ENCODE data around the gene RAD52. TPM values are rescaled to one million over a fixed set of nuclear protein-coding genes. Genes with fewer than 3 reads are reported as not detected.
"Not testable (repeated sequence)": the region's sequence is repeated elsewhere in the genome, so short reads cannot be mapped to it uniquely, and the experiment has no call there.

The RAD52 gene
- total RNA-seq, 1 experiment from 2014 or later = 17.4 TPM

DNA sequence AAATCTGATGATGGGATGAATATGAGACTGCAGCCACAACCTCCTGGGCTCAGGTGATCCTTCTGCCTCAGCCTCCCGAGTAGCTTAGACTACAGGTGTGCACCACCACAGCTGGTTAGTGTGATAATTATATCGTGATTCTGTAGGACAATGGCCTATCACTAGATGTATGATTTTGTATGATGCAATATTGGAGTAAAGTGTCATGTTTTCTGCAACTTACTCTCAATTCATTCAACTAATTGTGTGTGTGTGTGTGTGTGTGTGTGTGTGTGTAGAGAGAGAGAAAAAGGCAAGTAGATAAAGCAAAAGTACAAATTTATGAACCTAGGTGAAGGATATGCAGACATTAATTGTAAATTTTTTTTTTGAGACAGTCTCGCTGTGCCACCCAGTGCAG lies 10.7 kb downstream of the RAD52 start:
- Histone ChIP-seq H3K9ac (ENCODE audit: low read length) (no peak overlapping the region), H2AFZ (ENCODE audit: low read length) (no peak overlapping the region), H3K9me3 (ENCODE audit: low read length) (no peaks in the 10 kb centered on the region), H3K4me2 (ENCODE audit: low read length) (no peak overlapping the region), H3F3A (ENCODE audit: low read length, unreplicated experiment) (no peaks in the 10 kb centered on the region), H3K4me1 (ENCODE audit: insufficient read depth, low read length) (no peaks in the 10 kb centered on the region), H3K4me3 (ENCODE audit: low read length) (no peak overlapping the region), H3K27ac (ENCODE audit: low read length) (no peak overlapping the region), H3K79me2 (ENCODE audit: low read length) (peaks cover 31% of the 10 kb centered on the region), H3K9me2 (replicated peaks; ENCODE audit: low read length) (no peaks in the 10 kb centered on the region), H3K27me3 (ENCODE audit: low read length) (no peaks in the 10 kb centered on the region), H3K36me3 (ENCODE audit: low read depth, low read length) (peaks cover 4% of the 10 kb centered on the region; the same call in 1 of the 2 replicates), H4K20me1 (ENCODE audit: low read length) (no peaks in the 10 kb centered on the region)
- intact Hi-C loops (cut with micrococcal nuclease) = no loop called here
- POLR2A ChIA-PET (ENCODE audit: unreplicated experiment) = no interaction called here
- TF ChIP-seq EZH2phosphoT487 (IDR thresholded peaks at IDR 0.05; ENCODE audit: borderline replicate concordance, low read length) (no peak), EZH2 (IDR thresholded peaks at IDR 0.05; ENCODE audit: low read length, unreplicated experiment) (no peak)
- TF ChIP-seq, protein P1, sequence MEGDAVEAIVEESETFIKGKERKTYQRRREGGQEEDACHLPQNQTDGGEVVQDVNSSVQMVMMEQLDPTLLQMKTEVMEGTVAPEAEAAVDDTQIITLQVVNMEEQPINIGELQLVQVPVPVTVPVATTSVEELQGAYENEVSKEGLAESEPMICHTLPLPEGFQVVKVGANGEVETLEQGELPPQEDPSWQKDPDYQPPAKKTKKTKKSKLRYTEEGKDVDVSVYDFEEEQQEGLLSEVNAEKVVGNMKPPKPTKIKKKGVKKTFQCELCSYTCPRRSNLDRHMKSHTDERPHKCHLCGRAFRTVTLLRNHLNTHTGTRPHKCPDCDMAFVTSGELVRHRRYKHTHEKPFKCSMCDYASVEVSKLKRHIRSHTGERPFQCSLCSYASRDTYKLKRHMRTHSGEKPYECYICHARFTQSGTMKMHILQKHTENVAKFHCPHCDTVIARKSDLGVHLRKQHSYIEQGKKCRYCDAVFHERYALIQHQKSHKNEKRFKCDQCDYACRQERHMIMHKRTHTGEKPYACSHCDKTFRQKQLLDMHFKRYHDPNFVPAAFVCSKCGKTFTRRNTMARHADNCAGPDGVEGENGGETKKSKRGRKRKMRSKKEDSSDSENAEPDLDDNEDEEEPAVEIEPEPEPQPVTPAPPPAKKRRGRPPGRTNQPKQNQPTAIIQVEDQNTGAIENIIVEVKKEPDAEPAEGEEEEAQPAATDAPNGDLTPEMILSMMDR (conservative IDR thresholded peaks at IDR 0.05; ENCODE audit: low read depth, low read length) = no peak
- CTCF ChIA-PET = no interaction called here
- BruUV-seq (replicated peaks) = no TSS peak
- ATAC-seq = no peak
- no peak for DNase-seq

DNA sequence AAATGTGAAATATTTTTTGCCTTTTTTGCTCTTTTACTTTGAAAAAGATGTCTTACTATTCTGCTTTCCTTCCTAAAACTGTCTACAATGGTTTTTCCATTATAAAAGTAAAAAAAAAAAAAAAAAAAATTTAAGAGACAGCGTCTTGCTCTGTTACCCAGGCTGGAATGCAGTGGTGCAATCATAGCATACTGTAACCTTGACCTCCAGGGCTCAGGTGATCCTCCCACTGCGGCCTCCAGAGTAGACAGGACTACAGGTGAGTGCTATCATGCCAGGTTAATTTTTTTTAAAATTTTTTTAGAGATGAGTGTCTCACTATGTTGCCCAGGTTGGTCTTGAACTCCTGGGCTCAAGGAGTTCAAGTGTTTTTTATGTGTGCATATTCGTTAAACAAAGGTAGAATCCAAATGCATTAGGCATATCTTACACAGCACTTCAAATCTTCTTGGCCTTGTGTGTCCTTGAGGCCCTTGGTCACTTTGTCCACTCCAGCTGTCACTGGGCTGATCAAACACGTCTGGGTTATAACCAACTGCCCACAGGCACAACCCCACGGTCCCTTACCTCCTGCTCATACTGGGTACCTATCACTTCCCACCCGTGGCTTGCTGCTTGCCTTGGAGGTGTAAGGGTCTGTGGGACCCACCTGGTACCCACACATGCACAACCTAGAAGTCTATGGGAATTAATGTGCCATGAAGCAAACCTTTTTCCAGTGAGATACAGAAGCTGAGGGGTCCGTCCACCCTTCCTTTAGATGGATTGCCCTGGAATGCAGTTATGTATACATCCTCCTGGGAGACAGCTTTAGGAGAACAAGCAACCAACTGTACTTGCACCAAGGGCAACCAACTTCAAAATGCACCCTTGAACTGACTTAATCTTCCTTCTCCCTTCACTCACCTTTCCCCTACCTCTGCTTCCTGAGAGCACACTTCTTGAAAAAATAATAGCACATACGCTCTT lies 12.8 kb downstream of the RAD52 start:
- TF ChIP-seq EZH2phosphoT487 (IDR thresholded peaks at IDR 0.05; ENCODE audit: borderline replicate concordance, low read length) (no peak), EZH2 (IDR thresholded peaks at IDR 0.05; ENCODE audit: low read length, unreplicated experiment) (no peak)
- TF ChIP-seq, protein P1 (conservative IDR thresholded peaks at IDR 0.05; ENCODE audit: low read depth, low read length) = no peak
- Histone ChIP-seq H3K27ac (ENCODE audit: low read length) (no peak overlapping the region), H3K4me2 (ENCODE audit: low read length) (no peak overlapping the region), H3K4me3 (ENCODE audit: low read length) (no peak overlapping the region), H3K79me2 (ENCODE audit: low read length) (peaks cover 21% of the 10 kb centered on the region), H3K36me3 (ENCODE audit: low read depth, low read length) (peaks cover 4% of the 10 kb centered on the region; the same call in 1 of the 2 replicates), H4K20me1 (ENCODE audit: low read length) (no peaks in the 10 kb centered on the region), H3K9me2 (replicated peaks; ENCODE audit: low read length) (no peaks in the 10 kb centered on the region), H3K4me1 (ENCODE audit: insufficient read depth, low read length) (no peaks in the 10 kb centered on the region), H3F3A (ENCODE audit: low read length, unreplicated experiment) (no peaks in the 10 kb centered on the region), H3K9me3 (ENCODE audit: low read length) (no peaks in the 10 kb centered on the region), H3K27me3 (ENCODE audit: low read length) (no peaks in the 10 kb centered on the region), H3K9ac (ENCODE audit: low read length) (no peak overlapping the region), H2AFZ (ENCODE audit: low read length) (no peak overlapping the region)
- intact Hi-C loops (cut with micrococcal nuclease) = no loop called here
- no TSS peak for BruUV-seq (replicated peaks)
- ChIA-PET POLR2A (ENCODE audit: unreplicated experiment) (no interaction called here), CTCF (no interaction called here)
- DNase-seq = no peak
- ATAC-seq = no peak

DNA sequence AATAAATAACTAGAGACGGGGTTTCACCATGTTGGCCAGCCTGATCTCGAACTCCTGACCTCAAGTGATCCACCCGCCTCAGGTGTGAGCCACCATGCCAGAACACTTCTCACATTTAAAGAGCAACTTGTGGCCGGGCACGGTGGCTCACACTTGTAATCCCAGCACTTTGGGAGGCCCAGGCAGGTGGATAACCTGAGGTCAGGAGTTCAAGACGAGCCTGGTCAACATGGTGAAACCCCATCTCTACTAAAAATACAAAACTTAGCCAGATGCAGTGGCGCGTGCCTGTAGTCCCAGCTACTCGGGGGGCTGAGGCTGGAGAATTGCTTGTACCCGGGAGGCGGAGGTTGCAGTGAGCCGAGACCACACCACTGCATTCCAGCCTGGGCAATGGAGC lies 13.6 kb downstream of the RAD52 start:
- H3K4me3 ChIP-seq (ENCODE audit: low read length); H3K36me3 ChIP-seq (ENCODE audit: low read depth, low read length); H3K9me2 ChIP-seq (replicated peaks; ENCODE audit: low read length); ATAC-seq; H3K4me2 ChIP-seq (ENCODE audit: low read length); CTCF ChIA-PET; DNase-seq; intact Hi-C loops (cut with micrococcal nuclease); H3K27ac ChIP-seq (ENCODE audit: low read length); H3K9me3 ChIP-seq (ENCODE audit: low read length); H3K27me3 ChIP-seq (ENCODE audit: low read length); H3F3A ChIP-seq (ENCODE audit: low read length, unreplicated experiment); H2AFZ ChIP-seq (ENCODE audit: low read length); POLR2A ChIA-PET (ENCODE audit: unreplicated experiment); H4K20me1 ChIP-seq (ENCODE audit: low read length); H3K9ac ChIP-seq (ENCODE audit: low read length); BruUV-seq (replicated peaks); H3K4me1 ChIP-seq (ENCODE audit: insufficient read depth, low read length): not testable (repeated sequence)
- peaks cover 20% of the 10 kb centered on the region for H3K79me2 ChIP-seq (ENCODE audit: low read length)
